Liver (tissue), 9 donors: Measurements from ENCODE around the gene AKAIN1. TPM values are rescaled to one million over a fixed set of nuclear protein-coding genes. Genes with fewer than 3 reads are reported as not detected.

Source experiments
- DNase-seq: peaks from one replicate; pipeline ENCODE4 v3.0.0-alpha.2; 2017; ENCODE audit warnings: low spot score
- H3K27ac ChIP-seq, 2 donors: one replicate each; pipeline ENCODE4 v1.7.0; 2013; ENCODE audit warnings: inconsistent platforms in 2 of 2, low read length in 2 of 2, control low read depth in 1 of 2, low read depth in 1 of 2, mild to moderate bottlenecking in 1 of 2
- H3K27me3 ChIP-seq, 4 donors: one replicate each; pipeline versions ENCODE4 v1.6.1 to v1.7.0; 2013; ENCODE audit warnings: low read length in 3 of 4, inconsistent platforms in 1 of 4, mild to moderate bottlenecking in 1 of 4, moderate library complexity in 1 of 4; ENCODE audit not compliant: control insufficient read depth in 4 of 4, insufficient read depth in 4 of 4
- H3K36me3 ChIP-seq, 4 donors: one replicate each; pipeline versions ENCODE4 v1.6.1 to v1.7.0; 2013; ENCODE audit warnings: low read length in 3 of 4, mild to moderate bottlenecking in 3 of 4, low read depth in 1 of 4, moderate library complexity in 1 of 4; ENCODE audit not compliant: control insufficient read depth in 4 of 4, insufficient read depth in 3 of 4
- H3K4me1 ChIP-seq, 4 donors: one replicate each; pipeline versions ENCODE4 v1.6.1 to v1.7.0; 2013; ENCODE audit warnings: low read length in 3 of 4, mild to moderate bottlenecking in 3 of 4, moderate library complexity in 1 of 4; ENCODE audit not compliant: control insufficient read depth in 4 of 4, insufficient read depth in 4 of 4
- H3K4me3 ChIP-seq, 3 donors: one replicate each; pipeline versions ENCODE4 v1.6.1 to v1.7.0; 2013; ENCODE audit warnings: low read length in 3 of 3, control low read depth in 1 of 3, low read depth in 1 of 3, mild to moderate bottlenecking in 1 of 3
- H3K9ac ChIP-seq, 2 donors: one replicate each; pipeline ENCODE4 v1.7.0; 2013; ENCODE audit warnings: low read length in 2 of 2, mild to moderate bottlenecking in 2 of 2, moderate library complexity in 2 of 2, control low read depth in 1 of 2, low read depth in 1 of 2
- H3K9me3 ChIP-seq, 4 donors: one replicate each; pipeline versions ENCODE4 v1.6.1 to v1.7.0; 2013; ENCODE audit warnings: low read length in 3 of 4; ENCODE audit not compliant: control insufficient read depth in 4 of 4
- EGR1 ChIP-seq, 2 donors: IDR thresholded peaks; 2 replicates each; pipeline ENCODE4 v1.6.1; 2016 to 2018; ENCODE audit warnings: antibody characterized with exemption in 2 of 2, low read depth in 2 of 2
- FOXA1 ChIP-seq: IDR thresholded peaks from 2 replicates; pipeline ENCODE4 v1.6.1; 2016; ENCODE audit warnings: antibody characterized with exemption
- GABPA ChIP-seq, 2 donors: IDR thresholded peaks in 1 of 2; conservative IDR thresholded peaks in 1 of 2; 2 replicates each; pipeline ENCODE4 v1.6.1; 2016; ENCODE audit warnings: antibody characterized with exemption in 2 of 2, mild to moderate bottlenecking in 1 of 2, moderate library complexity in 1 of 2
- HNF4A ChIP-seq, 2 donors: conservative IDR thresholded peaks; 2 replicates each; pipeline ENCODE4 v1.6.1; 2016; ENCODE audit warnings: antibody characterized with exemption in 2 of 2, mild to moderate bottlenecking in 2 of 2
- JUND ChIP-seq, 2 donors: IDR thresholded peaks; 2 replicates each; pipeline ENCODE4 v1.6.1; 2016; ENCODE audit warnings: antibody characterized with exemption in 2 of 2
- RAD21 ChIP-seq, 2 donors: IDR thresholded peaks; 2 replicates each; pipeline ENCODE4 v1.6.1; 2016; ENCODE audit warnings: antibody characterized with exemption in 2 of 2, mild to moderate bottlenecking in 2 of 2
- REST ChIP-seq: IDR thresholded peaks from 2 replicates; pipeline ENCODE4 v1.6.1; 2016; ENCODE audit warnings: antibody characterized with exemption, mild to moderate bottlenecking
- RXRA ChIP-seq, 2 donors: IDR thresholded peaks; 2 replicates each; pipeline ENCODE4 v1.6.1; 2017 to 2018; ENCODE audit warnings: antibody characterized with exemption in 2 of 2, mild to moderate bottlenecking in 1 of 2
- SP1 ChIP-seq: IDR thresholded peaks from 2 replicates; pipeline ENCODE4 v1.6.1; 2018; ENCODE audit warnings: antibody characterized with exemption, mild to moderate bottlenecking
- TAF1 ChIP-seq: conservative IDR thresholded peaks from 2 replicates; pipeline ENCODE4 v1.6.1; 2016; ENCODE audit warnings: antibody characterized with exemption, mild to moderate bottlenecking
- YY1 ChIP-seq: IDR thresholded peaks from 2 replicates; pipeline ENCODE4 v1.6.1; 2016; ENCODE audit warnings: antibody characterized with exemption, mild to moderate bottlenecking
- WGBS: extraction: QIAGEN DNeasy Blood & Tissue Kit; methylation state at CpG from one replicate; pipeline ENCODE4 v1.1.7; 2013; 5-methylcytosine and 5-hydroxymethylcytosine counted together
- polyA plus RNA-seq, 2 donors: library from polyadenylated mRNA; stranded (reverse) in 1 of 2; unstranded in 1 of 2; fragments of 200-250 nt in 1 of 2; fragments of >200 nt in 1 of 2; fragmentation: Nextera tagmentation in 1 of 2; extraction: Ambion mirVana in 1 of 2; gene quantifications; one replicate each; pipeline versions ENCODE4 v1.2.1 to v1.2.3, GENCODE V29; 2013 to 2015
- total RNA-seq, 2 donors: library from RNA; depleted of rRNA; stranded (reverse); fragments of >200 nt; gene quantifications; one replicate each; pipeline ENCODE4 v1.2.3, GENCODE V29; 2014
- TF ChIP-seq, protein P1 (sequence below): IDR thresholded peaks from 2 replicates; pipeline ENCODE4 v1.6.1; 2016; ENCODE audit warnings: antibody characterized with exemption
- TF ChIP-seq, protein P2 (sequence below): IDR thresholded peaks from 2 replicates; pipeline ENCODE4 v1.6.1; 2016; ENCODE audit warnings: antibody characterized with exemption
- donor health status: healthy.
- donor health status: healthy.
- donor health status: healthy.
- donor health status: healthy.
- donor health status: healthy.

Gene AKAIN1
- total and polyA plus RNA-seq, 4 donors, result 0.31 to 0.75 TPM; not detected in 2

- Histone ChIP-seq H3K27ac (peak overlapping the region; percentile 98 to 99), H3K9me3 (peaks cover 0 to 14% (median 2%) of the 10 kb centered on the region in 4 donors), H3K9ac (peak overlapping the region; percentile 57 to 81), H3K27me3 (no peaks in the 10 kb centered on the region), H3K4me1 (peaks cover 2 to 36% (median 12%) of the 10 kb centered on the region in 4 donors), H3K36me3 (peaks cover 3 to 9% (median 7%) of the 10 kb centered on the region in 4 donors), H3K4me3 (peak overlapping the region; percentile 74 to 93 (median 81))
- DNase-seq, result peak; percentile 89
- under 1% methylated on average over 71 of the region's 71 CpGs for WGBS
- TF ChIP-seq JUND (IDR thresholded peaks at IDR 0.05), result no peak
- TF ChIP-seq SP1, result peak; percentile 19
- TF ChIP-seq HNF4A (conservative IDR thresholded peaks at IDR 0.05), result no peak
- TF ChIP-seq TAF1, result peak; percentile 18
- no peak for TF ChIP-seq FOXA1
- peak; percentile 73 to 92 for TF ChIP-seq GABPA (IDR thresholded peaks at IDR 0.05 in 1 of 2, conservative IDR thresholded peaks at IDR 0.05 in 1 of 2)
- TF ChIP-seq RAD21 (IDR thresholded peaks at IDR 0.05), result peak in 1 of 2 donors; percentile 31
- TF ChIP-seq EGR1 (IDR thresholded peaks at IDR 0.05; ENCODE audit: low read depth in 2 of 2), result peak; percentile 85 to 93
- TF ChIP-seq, protein P1, sequence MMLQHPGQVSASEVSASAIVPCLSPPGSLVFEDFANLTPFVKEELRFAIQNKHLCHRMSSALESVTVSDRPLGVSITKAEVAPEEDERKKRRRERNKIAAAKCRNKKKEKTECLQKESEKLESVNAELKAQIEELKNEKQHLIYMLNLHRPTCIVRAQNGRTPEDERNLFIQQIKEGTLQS, result no peak
- peak in 1 of 2 donors; percentile 8 for TF ChIP-seq RXRA (IDR thresholded peaks at IDR 0.05)
- TF ChIP-seq, protein P2, sequence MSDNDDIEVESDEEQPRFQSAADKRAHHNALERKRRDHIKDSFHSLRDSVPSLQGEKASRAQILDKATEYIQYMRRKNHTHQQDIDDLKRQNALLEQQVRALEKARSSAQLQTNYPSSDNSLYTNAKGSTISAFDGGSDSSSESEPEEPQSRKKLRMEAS, result no peak
- peak; percentile 40 for TF ChIP-seq YY1
- TF ChIP-seq REST, result no peak
Observed at GRCh38 chr18:5237723-5238370, 40.8 kb upstream of the AKAIN1 start.

DNA sequence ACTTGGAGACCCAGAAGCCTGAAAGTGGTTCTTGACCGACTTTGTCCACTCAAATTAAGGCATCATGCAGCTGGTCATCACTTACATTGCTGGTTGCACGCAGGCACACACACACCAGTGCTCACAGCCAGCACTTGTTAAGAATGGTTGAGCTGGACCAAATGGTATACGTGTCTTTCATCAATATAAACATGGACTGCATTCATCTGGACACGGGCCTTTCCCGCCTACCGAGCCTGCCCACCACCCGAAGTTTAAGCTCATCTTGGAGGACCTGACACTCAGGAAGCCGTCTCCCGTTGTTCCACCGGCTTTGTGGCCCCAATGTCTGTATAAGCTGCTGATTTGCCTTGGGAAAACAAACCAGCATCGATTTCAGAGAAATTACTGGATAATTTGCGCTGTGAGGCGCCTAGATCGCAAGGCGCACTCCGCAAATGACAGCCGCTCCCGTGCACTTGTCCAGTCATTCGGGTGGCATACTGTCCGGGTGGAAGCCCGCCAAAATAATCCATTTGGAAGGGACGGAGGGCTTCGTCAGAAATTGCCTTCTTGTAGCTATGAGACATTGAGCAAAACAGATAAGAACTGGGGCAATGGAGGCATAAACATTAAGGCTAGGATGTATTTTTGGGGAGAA, 40.1 kb upstream of the AKAIN1 start:
- peak overlapping the region; percentile 74 to 93 (median 81) for H3K4me3 ChIP-seq
- TF ChIP-seq SP1 (no peak), HNF4A (conservative IDR thresholded peaks at IDR 0.05) (no peak), FOXA1 (no peak), RXRA (IDR thresholded peaks at IDR 0.05) (no peak), EGR1 (IDR thresholded peaks at IDR 0.05; ENCODE audit: low read depth in 2 of 2) (no peak), JUND (IDR thresholded peaks at IDR 0.05) (no peak)
- 4% methylated on average over 23 of the region's 23 CpGs for WGBS
- peaks cover 0 to 14% (median 4%) of the 10 kb centered on the region in 4 donors for H3K9me3 ChIP-seq
- DNase-seq, result no peak
- peak overlapping the region; percentile 57 to 78 for H3K9ac ChIP-seq
- H3K27ac ChIP-seq, result peak overlapping the region; percentile 98 to 99
- peaks cover 2 to 36% (median 12%) of the 10 kb centered on the region in 4 donors for H3K4me1 ChIP-seq
- H3K36me3 ChIP-seq, result peaks cover 0 to 8% (median 4%) of the 10 kb centered on the region in 4 donors
- H3K27me3 ChIP-seq, result no peaks in the 10 kb centered on the region
